C4-2B (cell line): ENCODE measurements around the gene EHD1.

Source experiments
- CTCF ChIP-seq: fragments of 450-650 bp; conservative IDR thresholded peaks from 2 replicates; pipeline ENCODE4 v1.5.1; 2017; ENCODE audit warnings: mild to moderate bottlenecking
- ZFX ChIP-seq: fragments of 450-650 bp; IDR thresholded peaks from 2 replicates; pipeline ENCODE4 v1.6.1; 2017

DNA sequence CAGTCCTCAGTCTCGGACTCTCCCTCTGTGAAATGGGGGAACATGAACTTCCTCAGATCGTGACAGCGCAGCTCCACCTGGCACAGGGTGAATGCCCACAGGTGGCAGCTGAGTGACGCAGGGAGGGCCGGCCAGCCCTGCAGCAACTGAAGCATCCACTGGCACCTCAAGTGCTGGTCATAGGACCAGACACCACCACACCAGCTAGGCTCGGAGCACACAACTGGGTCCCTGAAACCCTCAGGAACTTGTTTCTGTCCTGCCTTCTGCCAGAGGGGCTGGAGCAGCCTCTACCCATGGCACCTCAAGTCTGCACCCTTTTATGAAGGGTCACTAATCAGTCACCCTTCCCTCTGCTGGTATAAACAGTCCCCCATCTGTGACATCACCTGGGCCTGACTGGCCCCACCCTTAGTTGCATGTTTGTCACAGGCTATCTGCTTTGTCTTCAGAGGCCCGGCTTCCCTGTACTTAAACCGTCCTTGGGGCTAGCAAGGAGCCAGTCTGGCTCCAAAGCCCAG lies 26.5 kb downstream of the EHD1 start:
- TF ChIP-seq CTCF (no peak), ZFX (no peak)
